GM19455 (cell line): ENCODE results near the gene CLEC3B.
"Not testable (repeated sequence)": the region's sequence is repeated elsewhere in the genome, so short reads cannot be mapped to it uniquely, and the experiment has no call there.

Experiments used
- ATAC-seq: cut with Tn5 transposase; IDR thresholded peaks from one replicate; pipeline ENCODE4 v1.9.1; 2021; ENCODE audit not compliant: unreplicated experiment

CLEC3B gene

DNA sequence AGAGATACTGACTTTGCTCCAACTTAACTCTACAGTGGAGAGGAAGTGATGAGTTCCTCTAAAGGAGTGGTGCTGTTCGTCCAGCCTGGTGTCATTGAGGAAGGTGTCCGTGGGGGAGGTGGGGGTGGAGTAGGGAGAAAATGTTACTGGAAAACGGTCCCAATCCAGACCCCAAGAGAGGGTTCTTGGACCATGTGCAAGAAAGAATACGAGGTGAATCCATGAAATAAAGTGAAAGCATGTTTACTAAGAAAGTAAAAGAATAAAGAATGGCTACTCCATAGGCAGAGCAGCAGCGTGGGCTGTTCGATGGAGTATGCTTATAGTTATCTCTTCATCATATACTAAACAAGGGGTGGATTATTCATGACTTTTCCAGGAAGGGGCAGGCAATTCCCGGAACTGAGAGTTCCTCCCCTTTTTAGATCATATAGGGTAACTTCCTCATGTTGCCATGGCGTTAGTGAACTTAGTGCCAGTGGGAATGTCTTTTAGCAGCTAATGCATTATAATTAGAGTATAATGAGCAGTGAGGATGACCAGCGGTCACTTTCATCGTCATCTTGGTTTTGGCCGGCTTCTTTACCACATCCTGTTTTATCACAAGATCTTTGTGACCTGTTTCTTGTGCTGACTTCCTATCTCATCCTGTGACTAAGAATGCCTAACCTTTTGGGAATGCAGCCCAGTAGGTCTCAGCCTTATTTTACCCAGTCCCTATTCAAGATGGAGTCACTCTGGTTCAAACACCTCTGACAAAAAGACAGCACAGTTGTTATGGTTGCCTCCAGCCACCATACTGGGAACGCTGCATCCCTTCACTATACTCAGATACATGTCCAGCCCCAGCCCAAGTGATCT lies 38.6 kb downstream of the CLEC3B start:
- ATAC-seq: no peak

DNA sequence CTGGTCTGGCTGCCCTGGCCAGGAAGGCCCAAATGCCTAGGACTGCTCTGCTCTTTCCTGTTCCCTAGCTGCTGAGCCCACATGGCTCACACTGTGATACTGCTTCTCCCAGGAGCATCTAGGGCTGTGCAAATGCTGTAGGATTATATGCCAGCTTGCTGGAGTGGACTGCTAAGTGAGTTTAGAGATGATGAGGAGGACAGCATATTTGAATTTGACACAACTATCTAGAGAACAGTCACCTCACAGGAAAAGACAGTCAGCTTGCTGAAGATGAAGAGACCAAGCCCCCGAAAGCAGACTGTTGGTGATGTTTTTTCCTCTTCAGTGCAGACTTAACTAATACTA lies 39.2 kb downstream of the CLEC3B start:
- ATAC-seq: no peak

DNA sequence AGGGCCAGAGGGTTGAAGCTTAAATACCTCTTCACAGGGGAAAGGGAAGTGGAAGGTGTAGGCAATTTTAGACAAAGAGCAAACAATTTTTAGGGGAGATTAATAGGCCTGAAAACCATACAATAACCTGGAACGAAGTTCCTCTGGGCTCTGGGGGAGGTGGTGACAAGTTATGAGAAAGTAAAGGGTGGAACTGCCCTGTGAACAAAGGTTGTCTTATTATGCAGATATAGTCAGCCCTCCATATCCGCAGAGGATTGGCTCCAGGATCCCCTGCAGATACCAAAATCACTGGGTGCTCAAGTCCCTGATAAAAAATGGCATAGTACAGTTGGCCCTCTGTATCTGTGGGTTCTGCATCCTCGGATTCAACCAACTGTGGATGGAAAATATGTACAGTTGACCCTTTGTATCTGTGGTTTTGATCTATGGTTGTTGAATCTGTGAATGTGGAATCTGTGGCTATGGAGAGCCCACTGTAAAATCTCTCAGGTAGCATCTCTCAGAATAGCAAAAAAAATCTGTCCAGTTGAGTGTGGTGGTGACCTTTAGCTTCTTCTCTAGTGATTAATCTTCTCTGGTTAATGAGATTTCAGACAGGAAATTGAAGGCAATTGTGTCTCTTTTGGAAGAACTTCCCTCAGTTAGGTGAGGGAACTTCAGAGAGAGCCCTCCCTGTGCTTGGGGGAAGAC lies 40.2 kb downstream of the CLEC3B start:
- ATAC-seq: no peak

DNA sequence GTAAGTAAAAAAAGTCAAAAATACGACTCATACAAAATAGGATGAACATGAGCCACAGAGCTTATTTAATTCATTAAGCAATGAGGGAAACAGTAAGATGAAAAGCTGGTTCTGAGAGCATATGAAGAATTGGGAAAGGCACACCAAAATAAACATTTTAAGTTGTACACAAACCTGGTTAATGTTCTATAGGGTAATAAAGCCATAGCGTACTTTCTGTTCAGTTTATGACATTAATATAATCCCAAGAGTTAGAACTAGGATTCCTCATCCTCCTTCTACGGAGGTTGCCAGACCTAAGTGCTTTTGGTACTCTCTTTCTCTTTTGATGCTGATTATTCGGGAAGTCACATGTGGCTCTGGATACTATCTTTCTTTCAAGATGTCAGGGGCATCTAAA lies 41.4 kb downstream of the CLEC3B start:
- no peak for ATAC-seq

DNA sequence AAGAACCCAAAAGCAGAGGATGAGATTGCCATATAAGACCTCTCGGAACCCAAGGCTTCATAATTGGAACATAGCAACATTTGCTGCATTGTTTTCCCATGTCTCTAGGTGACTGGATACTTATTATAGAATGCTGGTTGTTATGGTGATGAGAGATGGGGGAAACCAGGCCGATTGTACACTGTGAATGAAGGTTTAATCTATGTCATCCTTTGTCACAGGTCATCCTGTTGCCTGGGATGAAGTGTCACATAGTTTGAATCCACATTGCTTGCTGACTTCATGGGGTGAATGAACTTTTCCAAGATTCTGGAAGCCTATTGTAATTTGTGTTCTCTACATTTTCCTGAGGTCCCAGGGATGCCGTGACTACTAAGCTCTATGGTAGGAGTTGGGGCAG lies 41.8 kb downstream of the CLEC3B start:
- ATAC-seq: no peak

DNA sequence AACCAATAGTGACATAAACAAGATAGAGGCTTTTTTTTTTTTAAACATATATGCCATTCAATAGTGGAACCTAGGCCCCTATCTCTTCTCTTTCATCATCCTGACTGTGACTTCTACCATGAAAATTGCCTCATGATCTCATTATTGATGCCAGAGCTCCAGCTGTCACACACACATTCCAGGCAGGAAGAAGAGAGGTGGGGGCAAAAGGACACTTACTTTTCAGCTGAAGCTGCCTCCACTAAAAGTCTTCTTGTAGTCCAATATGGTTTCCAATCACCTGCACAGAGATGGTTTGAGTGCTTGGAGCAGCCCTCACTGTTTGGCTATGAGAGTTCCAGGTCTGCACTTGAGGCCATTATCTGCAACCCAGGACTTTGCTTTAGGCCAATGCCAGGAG lies 45.0 kb downstream of the CLEC3B start:
- ATAC-seq: no peak

DNA sequence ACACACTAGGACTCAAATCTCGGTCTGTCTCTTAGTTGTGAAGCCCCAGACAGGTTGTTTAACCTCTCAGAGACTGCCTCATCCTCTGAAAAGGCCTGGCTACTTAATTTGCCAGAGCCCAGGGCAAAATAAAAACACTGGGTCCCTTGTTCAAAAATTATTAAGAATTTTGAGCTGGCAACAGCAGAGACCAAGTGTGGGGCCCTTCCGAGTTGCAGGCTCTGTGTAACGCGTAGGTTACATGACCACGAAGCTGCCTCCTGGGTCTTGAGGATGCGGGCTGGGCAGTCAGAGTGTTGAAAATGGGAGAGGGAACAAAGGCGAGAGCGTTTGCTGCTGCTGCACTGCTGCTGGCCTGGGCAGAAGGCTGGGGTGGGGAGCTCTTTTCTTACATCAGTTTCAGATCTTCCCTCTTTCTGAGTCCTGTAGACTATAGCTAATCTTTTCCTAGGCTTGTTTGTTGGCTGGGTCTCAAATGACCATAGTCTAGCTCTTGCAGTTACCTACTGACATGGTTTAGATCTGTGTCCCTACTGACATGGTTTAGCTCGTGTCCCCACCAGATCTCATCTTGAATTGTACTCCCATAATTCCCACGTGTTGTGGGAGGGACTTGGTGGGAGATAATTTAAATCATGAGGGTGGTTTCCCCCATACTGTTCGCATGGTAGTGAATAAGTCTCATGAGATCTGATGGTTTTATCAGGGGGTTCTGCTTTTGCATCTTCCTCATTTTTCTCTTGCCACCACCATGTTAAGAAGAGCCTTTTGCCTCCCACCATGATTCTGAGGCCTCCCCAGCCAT lies 49.9 kb downstream of the CLEC3B start:
- ATAC-seq: no peak

DNA sequence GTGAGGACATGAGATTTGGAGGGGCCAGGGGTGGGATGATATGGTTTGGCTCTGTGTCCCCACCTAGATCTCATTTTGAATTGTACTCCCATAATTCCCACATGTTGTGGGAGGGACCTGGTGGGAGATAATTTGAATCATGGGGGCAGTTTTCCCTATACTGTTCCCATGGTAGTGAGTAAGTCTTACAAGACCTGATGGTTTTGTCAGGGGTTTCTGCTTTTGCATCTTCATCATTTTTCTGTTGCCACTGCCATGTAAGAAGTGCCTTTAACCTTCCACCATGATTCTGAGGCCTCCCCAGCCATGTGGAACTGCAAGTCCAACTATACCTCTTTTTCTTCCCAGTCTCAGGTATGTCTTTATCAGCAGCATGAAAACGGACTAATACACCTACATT lies 52.2 kb downstream of the CLEC3B start:
- ATAC-seq: not testable (repeated sequence)

DNA sequence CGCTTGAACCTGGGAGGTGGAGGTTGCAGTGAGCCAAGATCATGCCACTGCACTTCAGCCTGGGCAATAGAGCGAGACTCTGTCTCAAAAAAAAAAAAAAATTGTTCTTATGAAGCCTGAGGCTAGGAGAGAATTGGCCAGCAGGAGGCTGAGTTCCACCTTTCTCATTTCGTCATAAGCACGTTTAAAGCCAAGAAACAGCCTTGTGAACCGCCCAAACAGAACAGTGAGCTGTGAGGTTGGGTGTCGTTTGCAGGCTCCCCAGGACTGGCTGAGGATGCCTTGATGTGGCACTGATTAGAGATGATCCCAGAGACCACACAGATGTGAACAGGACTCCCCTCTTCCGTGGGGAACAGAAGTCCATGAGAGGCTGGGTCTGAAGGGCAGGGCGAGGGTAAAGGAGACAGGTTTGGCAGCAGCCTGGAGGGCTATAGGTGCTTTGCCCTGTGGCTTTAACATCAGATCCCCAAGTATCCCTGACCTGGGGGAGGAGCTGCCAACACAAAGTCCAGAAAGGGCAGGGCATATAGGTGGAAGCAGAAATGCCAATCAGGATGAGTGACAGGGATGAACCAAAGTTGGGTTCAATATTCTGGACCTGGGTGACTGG lies 52.9 kb downstream of the CLEC3B start:
- no peak for ATAC-seq

DNA sequence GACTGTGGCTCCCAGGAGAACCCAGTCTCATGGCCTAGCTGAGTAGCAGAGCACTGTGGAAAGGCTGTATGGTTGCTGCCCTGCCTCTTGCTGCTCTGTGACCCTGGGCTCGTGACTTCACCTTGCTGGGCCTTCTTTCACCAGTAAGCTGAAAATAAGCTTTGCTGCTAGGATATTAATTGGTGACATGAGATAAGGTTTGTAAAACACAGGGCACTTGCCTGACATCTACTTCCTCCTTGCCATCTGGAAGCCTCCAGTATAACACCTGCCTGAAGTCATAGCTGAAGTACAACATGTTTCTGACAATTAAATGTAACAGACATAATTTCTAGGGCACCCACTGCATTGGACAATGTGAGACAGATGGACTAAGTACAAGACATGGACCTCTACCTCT lies 53.6 kb downstream of the CLEC3B start:
- no peak for ATAC-seq

DNA sequence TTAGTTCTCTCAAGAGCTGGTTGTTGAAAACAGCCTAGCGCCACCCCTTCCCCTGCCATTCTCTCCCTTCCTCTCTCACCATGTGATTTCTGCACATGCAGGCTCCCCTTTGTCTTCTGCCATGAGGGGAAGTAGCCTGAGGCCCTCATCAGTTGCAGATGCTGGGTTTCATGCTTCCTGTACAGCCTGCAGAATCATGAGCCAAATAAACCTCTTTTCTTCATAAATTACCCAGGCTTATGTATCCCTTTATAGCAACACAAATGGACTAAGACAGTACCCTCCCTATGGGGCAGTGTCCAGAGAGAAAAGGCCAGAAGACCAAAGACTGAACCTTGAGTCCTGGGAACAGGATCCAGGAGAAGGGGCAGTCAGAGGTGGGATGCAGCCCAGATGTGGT lies 54.7 kb downstream of the CLEC3B start:
- ATAC-seq: no peak

DNA sequence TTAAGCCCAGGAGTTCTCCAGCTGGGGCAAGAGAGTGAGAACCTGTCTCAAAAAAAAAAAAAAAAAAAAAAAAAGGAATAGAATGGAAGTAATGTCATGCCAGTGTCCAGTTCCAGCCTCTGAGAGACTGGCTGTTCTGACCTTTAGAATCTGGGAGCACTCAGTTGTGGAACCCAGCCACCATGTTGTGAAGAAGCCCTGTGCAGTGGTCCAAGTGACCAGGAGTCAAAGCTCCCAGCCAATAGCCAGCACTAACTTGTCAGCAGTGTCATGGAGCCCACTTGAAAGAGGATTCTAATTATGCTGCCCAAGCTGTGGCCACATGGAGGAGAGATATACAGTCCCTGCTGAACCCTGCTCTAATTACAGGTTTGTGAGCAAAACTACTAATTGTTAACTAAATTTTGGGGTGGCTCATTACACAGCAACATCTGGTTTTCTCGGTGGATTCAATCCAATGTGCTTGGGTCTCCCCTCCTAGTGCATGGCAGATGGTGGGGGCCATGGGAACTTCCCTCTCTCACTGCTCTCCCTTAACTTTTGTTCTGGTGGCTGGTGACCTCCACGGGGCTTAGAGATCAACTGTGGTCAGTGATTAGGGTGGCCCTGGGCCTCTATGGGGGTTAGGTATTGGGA lies 55.5 kb downstream of the CLEC3B start:
- no peak for ATAC-seq

DNA sequence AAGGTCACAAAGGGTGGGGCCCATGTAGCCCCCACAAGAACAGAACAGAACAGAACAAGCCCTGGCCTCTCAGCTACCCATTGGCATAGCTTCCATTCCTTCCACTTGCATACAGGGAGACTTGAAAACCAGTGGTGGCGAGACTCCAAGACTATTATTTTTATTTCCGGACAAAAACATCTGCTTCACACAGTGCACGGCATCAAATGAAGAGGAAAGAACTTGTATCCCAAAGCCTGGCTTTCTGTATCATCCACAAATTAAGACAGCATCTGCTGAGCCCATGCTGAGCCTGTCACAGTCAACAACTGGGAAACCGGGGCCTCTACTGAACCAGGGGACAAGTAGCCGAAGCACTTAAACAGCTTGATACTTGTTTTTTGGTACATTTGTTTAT lies 56.0 kb downstream of the CLEC3B start:
- ATAC-seq: no peak

DNA sequence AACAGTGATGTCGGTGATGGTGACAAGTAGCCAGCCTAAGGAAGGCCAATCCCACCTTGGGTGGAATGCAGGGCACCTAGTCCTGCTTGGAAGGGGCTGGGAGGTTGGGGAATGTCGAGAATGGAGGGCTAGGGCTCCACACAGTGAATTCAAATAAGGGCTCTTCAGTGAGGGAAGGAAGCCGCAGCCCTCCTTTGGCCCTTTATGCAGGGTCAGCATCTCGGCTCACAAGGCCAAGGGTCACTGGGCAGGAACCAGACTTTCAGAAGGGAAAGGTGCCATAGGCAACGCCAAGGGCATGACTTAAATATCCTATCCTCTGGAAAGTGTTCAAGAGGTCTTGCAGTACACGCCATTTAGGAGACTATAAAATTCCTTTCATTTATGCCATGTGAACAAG lies 56.9 kb downstream of the CLEC3B start:
- ATAC-seq: no peak

DNA sequence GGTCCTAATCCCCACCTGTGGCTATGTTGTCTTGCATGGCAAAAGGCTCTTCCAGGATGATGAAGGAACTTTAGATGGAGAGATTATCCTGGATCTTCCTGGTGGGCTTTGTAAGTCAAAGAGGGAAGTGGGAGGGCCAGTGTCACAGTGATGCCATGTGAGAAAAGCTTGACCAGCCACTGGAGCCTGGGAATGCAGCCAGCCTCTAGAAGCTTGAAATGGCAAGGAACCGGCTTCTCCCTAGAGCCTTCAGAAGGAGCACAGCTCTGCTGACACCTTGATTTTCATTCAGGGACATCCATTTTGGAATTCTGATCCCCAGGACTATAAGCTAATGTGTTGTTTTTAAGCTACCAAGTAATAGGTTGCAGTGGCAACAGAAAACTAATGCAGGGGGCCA lies 58.3 kb downstream of the CLEC3B start:
- ATAC-seq: no peak

DNA sequence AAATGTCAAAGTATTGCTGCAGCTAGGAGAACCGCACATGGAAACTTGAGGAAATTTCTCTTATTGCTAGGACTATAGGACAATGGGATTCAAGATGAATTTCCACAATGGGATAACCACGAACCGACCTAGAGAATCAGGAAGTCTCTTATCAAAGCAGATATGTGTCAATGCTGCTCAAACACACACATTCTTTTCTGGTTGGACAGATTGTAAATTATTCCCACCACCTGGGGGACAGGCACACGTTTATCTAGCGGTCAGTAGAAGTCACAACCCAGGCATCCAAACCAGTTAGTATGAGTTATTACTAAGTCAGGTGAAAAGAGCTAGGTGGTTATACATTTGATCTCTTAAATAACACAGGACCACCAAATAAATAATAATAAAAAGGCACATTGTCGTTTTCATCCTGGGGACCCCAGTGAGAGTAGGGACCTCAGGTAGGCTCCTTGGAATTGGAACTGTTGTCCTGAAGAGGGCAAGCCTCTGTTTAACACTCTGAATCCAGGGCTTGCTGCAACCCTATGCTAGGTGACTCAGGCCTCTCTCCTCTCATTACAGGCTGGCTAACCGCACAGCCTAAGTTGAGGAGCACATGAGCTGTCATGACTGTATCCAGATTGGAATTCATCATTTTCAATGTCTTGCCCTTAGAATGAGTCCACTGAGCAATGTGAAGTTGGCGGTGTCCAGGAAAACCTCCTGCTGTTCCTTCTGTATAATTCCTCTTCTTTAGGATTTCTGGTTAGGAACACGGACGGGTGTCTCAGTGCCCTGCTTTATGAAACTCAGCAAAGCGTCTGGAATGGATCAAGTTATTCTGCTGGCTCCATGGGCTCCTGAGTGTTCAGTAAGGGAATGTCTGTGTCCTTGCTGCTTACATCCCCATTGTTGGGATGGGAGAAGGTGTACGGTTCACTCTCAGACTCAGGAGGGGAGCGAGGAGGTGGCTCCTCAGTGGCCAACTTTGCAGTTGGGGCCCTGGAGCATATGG lies 59.0 kb downstream of the CLEC3B start:
- no peak for ATAC-seq
